ENCODE data around the gene GMEB2. TPM values are rescaled to one million over a fixed set of nuclear protein-coding genes. Genes with fewer than 3 reads are reported as not detected.

GMEB2 gene
- total RNA-seq, 1 experiment from 2014 or later = 14.3 TPM

DNA sequence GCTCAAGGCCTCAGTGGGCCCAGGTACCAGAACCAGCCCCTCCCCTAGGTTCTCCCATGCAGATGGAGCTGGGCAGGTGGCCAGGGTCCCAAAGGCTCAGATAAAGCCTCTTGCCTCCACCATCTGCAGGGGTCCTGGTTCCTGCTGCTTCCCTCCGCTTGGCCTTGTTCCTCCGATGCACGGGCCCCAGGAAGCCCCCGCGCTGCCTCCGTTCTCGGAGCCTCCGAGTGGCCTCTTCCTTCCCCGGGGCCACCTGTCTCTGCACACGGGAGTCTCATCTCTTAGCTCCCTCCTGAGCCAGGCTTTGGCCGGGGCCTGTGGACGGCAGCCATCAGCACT is 87.8 kb downstream of the GMEB2 start:
- H3K9me3 ChIP-seq (ENCODE audit: control insufficient read depth, low read depth, low read length) = no peaks in the 10 kb centered on the region
- H3K4me2 ChIP-seq (ENCODE audit: insufficient read depth, insufficient read length, low read length) = no peak overlapping the region
- Mint-ChIP-seq H3K9me3 (no peaks in the 10 kb centered on the region), H3K4me1 (peaks cover 3 to 8% of the 10 kb centered on the region in 2 experiments; a peak in 3 of 4 replicates), H3K27me3 (ENCODE audit: low read depth) (no peaks in the 10 kb centered on the region), H3K36me3 (ENCODE audit: insufficient read depth in 1 of 3, low read depth in 3 of 3) (no peaks in the 10 kb centered on the region), H3K4me3 (no peak overlapping the region), H3K27ac (no peak overlapping the region)
- H3K79me2 ChIP-seq (ENCODE audit: insufficient read depth, low read length) = no peaks in the 10 kb centered on the region
- no peak overlapping the region for H3K9ac ChIP-seq (ENCODE audit: extremely low read depth, insufficient read length, low read length)
- no peak overlapping the region for H4K5ac ChIP-seq (ENCODE audit: insufficient read length, low read depth, low read length)
- H3K79me1 ChIP-seq (ENCODE audit: insufficient read depth, low read depth, low read length, poor library complexity, severe bottlenecking) = no peaks in the 10 kb centered on the region
- no peaks in the 10 kb centered on the region for H3K23me2 ChIP-seq (ENCODE audit: insufficient read length, low read depth, low read length, poor library complexity, severe bottlenecking)
- no CpG with 5 or more reads among the region's 12 CpGs for WGBS (ENCODE audit: extremely low coverage, insufficient read length, low lambda C conversion rate)
- no peak overlapping the region for H3K4ac ChIP-seq (ENCODE audit: low read depth, low read length)
- no peak overlapping the region for H3K18ac ChIP-seq (ENCODE audit: insufficient read length, low read depth, low read length)
- no peak overlapping the region for H2BK15ac ChIP-seq (ENCODE audit: low read depth, low read length)
- H4K91ac ChIP-seq (ENCODE audit: insufficient read length, low read depth, low read length) = no peak overlapping the region
- no peaks in the 10 kb centered on the region for H3K27me3 ChIP-seq (ENCODE audit: insufficient read depth, low read length)
- no peak overlapping the region for H2BK5ac ChIP-seq (ENCODE audit: insufficient read length, low read length)
- H4K8ac ChIP-seq (replicated peaks; ENCODE audit: insufficient read length, low read depth, low read length) = no peak overlapping the region
- no peak overlapping the region for H2BK120ac ChIP-seq (ENCODE audit: low read depth, low read length, poor library complexity, severe bottlenecking)
- no peak overlapping the region for H2AK5ac ChIP-seq (ENCODE audit: insufficient read length, low read length)
- no peak for DNase-seq
- TF ChIP-seq, protein P1, sequence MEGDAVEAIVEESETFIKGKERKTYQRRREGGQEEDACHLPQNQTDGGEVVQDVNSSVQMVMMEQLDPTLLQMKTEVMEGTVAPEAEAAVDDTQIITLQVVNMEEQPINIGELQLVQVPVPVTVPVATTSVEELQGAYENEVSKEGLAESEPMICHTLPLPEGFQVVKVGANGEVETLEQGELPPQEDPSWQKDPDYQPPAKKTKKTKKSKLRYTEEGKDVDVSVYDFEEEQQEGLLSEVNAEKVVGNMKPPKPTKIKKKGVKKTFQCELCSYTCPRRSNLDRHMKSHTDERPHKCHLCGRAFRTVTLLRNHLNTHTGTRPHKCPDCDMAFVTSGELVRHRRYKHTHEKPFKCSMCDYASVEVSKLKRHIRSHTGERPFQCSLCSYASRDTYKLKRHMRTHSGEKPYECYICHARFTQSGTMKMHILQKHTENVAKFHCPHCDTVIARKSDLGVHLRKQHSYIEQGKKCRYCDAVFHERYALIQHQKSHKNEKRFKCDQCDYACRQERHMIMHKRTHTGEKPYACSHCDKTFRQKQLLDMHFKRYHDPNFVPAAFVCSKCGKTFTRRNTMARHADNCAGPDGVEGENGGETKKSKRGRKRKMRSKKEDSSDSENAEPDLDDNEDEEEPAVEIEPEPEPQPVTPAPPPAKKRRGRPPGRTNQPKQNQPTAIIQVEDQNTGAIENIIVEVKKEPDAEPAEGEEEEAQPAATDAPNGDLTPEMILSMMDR (conservative IDR thresholded peaks at IDR 0.05) = no peak
- no peak overlapping the region for H3K27ac ChIP-seq (ENCODE audit: insufficient read length, low read depth, low read length)
- no peak overlapping the region for H2BK12ac ChIP-seq (ENCODE audit: insufficient read length, low read depth, low read length)
- no peak overlapping the region for H3K56ac ChIP-seq (ENCODE audit: insufficient read length, low read depth, low read length)
- H3K4me1 ChIP-seq (ENCODE audit: insufficient read depth, low read length) = no peaks in the 10 kb centered on the region
- no peak overlapping the region for H3K14ac ChIP-seq (ENCODE audit: insufficient read depth, low read length)
- no peaks in the 10 kb centered on the region for H4K20me1 ChIP-seq (ENCODE audit: control insufficient read depth, insufficient read depth, insufficient read length)
- H3K23ac ChIP-seq (ENCODE audit: insufficient read length, low read depth, low read length) = no peak overlapping the region
- no peak overlapping the region for H2BK20ac ChIP-seq (ENCODE audit: low read depth, low read length, poor library complexity, severe bottlenecking)
- no peak overlapping the region for H3T11ph ChIP-seq (ENCODE audit: low read length)
- no peak overlapping the region for H2AFZ ChIP-seq (ENCODE audit: low read length)
